Measurements from ENCODE around the gene PACSIN2.

GRCh38 chr22:42907404-42908373 is 107.3 kb downstream of the PACSIN2 start:
- no peak for TF ChIP-seq CTCF (IDR thresholded peaks at IDR 0.05; ENCODE audit: insufficient read depth, low read depth, low read length)
- no peak for TF ChIP-seq EZH2 (IDR thresholded peaks at IDR 0.05; ENCODE audit: insufficient read depth, low read length)

All from astrocyte (in vitro differentiated cells and primary cell).